Endometrial microvascular endothelial cells (primary cell): Measurements from ENCODE around the gene ABCB8. TPM values are rescaled to one million over a fixed set of nuclear protein-coding genes. Genes with fewer than 3 reads are reported as not detected.

Experiments used
- in situ Hi-C: cut with HindIII; loops from 2 replicates; pipeline ENCODE4 v1.10.0; 2017; ENCODE audit warnings: low sequenced_read_pairs, low pct_unique_long_range_greater_than_20kb; ENCODE audit errors: inconsistent ontology term
- total RNA-seq: library from RNA; depleted of rRNA; stranded (reverse); fragments of >200 nt; gene quantifications from one replicate; pipeline ENCODE4 v1.2.3, GENCODE V29; 2015; ENCODE audit errors: inconsistent ontology term

ABCB8 gene
- 53.2 TPM for total RNA-seq

DNA sequence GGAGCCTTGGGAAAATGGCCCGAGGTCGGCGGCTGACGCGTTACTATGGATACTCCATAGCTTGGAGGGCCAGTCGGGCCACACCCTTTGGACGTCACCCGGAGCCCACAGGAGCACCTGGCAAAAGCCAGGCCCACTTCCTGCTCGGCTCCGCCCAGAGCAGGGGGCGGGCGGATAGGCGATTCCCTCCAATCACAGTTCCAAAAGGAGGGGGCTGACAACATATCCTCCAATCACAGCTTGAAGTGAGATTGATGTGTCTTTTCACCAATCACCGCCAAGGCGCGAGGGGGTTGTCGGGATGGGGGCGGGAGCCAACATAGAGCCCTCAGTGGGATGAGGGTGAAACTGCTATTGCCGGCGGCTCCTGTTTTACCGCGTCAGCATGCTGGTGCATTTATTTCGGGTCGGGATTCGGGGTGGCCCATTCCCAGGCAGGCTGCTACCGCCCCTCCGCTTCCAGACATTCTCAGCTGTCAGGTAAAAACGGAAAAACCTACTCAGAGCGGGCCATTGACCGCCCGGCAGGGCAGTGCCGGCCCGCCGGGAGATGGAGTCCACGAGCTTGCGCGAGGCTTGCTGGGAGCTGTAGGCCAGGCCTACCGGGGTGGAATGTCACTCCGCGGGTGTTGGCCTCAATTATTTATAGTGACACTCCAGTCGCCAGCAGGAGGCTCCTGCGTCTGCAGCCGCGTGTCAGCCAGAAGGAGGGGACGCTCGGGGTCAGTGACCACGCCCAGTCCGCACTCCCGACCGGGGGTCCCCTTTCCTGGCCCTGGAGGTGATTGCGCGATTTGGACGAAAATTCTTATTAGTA lies at the start of gene ABCB8:
ABCB8 (plus strand) TSS at position 320 of the 817 bp plus-strand sequence; CDS start at position 386, 66 bp downstream.
- in situ Hi-C loops, result no loop called here

DNA sequence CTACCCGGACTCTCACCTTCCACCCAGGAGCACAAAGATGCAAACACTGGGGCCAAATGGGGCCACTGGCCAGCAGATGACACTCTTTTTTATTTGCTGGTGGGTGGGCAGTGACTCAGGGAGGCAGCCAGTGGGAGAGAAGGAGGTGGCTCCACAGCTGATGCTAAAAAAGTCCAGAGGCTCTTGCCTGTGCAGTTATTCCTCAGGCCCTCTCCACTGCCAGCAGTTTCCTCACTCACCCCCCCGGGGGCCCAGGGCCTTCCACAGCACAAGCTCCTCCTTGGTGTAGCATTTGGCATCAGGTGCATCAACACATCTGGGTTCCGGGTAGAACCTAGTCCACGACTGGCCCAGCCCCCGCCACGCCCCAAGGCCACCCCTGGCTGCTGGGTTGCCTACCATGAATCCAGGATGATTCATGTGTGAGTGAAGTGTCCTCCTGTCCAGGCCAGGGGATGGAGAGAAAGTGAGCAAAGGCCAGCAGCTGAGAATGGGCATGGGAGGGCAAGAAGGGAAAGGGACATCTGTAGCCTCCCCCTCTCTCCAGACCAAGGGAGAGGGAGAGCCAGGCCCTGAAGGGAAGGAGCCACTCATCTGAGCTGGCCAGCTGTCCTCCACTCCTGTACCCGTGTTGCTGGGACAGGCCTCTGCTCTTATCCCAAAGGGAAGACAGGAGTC lies 48.4 kb upstream of the ABCB8 start:
- in situ Hi-C loops, result no loop called here

DNA sequence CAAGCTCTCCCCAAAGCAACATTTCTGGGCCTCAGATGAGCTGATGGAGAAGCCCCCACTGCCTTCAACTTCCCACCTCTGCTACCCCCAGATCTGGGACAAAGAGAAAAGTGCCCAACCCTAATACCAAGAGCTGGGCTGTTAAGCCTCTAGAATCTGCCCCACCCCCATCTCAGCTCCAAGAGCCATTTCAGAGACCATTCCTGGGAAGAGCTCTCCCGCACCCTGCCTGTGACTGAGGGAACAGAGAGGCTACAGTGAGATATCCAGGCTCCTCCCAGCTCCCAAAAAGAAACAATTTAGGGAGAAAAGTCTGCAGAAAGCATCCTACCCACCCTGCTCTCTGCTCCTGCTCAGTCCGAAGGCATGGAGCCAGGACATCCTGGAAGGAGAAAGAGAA lies 47.6 kb upstream of the ABCB8 start:
- in situ Hi-C loops, result no loop called here

DNA sequence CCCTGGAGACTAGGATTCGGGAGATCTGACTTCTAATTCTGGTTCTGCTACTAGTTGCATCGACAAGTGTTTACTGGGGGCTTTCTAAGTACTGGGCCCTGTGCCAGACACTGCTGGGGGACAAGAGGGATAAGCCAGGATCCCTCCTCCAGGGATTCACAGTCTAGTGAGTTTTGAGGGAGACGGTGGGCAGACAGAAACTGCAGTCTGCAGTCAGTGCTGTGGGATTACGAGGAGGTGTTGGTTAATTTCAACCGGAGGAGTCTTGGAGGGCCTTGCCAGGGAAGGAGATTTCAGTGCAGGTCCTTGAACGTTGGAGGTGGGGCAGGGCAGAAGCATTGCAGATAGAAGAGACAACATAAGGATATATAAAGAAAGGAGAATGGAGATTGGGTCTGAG lies 46.6 kb upstream of the ABCB8 start:
- in situ Hi-C loops, result no loop called here

DNA sequence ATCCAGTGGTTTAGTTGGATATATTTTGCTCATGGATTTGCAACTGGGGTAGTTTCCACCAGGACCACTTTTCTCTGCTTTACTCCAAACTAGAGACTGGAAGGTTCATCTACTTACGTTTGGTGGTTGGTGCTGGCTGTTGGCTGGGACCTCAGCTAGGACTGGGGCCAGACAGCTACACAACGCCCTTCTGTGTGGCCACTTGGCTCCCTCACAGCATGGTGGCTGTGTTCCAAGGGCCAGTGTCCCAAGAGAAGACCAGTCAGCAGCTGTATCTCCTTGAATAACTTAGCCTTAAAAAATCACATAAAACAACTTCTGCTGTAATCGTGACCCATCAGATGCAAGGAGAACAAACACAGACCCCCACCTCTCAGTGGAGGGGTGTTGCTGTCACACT lies 45.9 kb upstream of the ABCB8 start:
- in situ Hi-C loops, result no loop called here

DNA sequence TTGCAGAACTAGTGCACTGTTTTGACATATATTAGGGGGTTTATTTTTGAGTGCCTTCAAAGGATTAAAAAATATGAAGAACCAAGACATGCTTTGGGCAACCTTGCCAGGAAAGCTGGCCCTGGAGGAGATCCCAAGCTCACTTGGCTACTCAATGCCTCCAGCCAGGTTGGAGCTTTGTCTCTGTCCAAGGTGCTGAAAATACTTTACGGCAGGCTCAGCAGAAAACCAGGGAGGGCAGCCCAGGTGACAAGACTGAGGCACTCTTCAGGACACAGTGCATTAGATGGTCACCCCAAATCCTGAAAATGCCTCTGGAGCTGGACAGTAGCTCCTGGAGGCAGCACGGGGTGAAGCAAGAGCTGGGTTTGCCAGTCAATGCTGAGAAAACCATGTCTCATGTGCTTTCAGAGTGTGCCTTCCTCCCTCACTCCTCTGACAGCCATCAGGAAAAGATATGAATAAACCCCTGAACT lies 44.3 kb upstream of the ABCB8 start:
- in situ Hi-C loops, result no loop called here

DNA sequence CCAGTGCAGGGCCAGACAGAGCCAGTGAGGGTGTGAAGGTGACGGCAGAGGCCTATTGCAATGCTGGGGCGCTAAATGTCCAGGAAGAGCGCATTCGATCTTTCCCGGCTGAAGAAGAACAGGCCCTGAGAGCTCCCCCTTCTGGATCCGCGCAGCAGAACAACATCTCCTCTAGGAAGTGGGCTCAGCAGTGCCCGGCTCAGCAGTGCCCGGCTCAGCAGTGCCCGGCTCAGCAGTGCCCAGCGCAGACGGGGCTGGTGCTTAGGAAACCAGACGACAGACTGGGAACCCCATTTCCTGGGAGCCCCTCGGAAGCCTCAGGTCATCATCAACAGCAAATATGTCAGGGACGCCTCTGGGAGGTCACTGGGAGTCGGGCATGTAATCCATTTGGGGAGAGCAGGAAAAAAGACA lies 42.1 kb upstream of the ABCB8 start:
- in situ Hi-C loops, result no loop called here

DNA sequence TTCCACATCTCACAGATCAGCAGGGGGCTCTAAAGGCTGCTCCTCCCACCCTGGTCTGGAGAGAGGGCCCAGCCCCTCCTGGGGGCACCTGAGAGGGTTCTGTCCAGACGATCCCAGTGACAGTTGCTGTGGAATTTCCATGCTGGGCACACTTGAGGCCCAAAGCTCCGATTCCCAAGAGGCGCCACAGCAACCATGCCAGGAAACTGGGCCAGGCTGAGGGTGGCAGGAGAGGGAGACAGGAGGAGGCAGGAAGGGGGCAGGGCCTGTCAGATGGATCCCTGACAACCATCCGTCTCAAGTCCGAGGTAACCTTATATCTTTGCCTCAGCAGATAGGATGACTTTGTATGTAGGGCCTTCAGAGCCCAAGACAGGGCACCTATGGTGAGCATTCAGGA lies 41.7 kb upstream of the ABCB8 start:
- in situ Hi-C loops, result no loop called here

DNA sequence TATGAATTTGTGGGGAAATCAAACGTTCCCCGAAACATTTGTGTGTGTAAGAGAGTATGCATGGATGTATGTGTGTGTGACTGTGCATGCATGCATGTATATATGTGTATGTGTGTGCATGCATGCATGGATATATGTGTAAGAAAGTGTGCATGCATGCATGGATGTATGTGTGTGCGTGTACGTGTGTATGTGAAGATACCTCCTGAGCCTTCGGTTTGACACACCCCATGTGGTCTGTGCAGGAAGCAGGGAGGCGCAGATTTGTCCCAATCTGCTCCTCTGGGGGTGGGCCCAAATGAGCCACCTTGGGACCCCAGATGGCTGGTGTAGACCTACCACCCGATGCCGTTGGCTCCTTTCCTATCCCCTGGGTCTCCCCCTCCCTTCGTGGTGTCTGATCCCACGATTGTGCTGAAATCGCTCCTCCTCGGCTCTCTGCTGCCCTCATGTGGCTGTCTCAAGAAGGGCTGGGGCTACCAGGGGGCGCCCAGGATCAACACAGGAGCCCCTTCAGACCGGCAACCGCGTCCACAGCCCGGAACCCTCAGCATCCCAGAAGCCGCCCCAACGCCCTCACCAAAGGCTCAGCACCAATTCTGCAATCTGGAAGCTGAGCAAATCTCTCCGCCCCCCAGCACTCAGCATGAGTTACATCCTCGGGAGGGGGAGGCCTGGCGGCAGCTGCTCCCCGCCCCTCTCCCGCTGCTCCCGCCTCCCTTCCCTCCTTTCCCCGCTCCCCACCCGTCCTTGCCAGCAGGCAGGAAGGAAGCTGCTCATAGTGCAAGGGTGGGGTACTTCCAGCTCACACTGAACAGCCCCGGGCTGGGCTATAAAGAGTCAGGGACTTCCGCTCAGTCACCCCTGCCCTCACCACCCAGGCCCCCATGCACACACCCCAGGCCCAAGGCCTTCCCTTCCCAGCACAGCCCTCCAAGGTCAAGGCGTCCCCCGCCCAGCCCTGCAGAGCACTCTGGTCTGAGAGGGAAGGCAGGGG lies 39.7 kb upstream of the ABCB8 start:
- in situ Hi-C loops, result no loop called here

DNA sequence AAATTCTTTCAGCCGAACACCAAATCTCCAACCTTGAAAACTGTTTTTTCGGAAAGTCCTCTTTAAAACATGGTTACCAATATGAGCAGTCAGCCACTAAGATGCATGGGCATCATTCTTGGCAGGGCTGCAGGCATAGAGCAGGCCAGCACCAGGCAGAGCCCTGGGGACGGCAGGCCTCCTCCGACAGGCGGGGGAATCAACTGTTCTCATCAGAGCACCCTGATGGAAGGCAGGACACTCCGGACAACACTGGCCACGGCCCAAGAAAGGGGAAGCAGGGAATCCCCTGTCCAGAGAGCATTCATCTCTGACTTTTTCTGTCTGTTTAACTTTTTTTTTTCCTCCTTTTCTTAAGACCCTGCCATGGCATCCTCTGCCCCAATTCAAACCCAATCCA lies 38.8 kb upstream of the ABCB8 start:
- in situ Hi-C loops, result no loop called here

DNA sequence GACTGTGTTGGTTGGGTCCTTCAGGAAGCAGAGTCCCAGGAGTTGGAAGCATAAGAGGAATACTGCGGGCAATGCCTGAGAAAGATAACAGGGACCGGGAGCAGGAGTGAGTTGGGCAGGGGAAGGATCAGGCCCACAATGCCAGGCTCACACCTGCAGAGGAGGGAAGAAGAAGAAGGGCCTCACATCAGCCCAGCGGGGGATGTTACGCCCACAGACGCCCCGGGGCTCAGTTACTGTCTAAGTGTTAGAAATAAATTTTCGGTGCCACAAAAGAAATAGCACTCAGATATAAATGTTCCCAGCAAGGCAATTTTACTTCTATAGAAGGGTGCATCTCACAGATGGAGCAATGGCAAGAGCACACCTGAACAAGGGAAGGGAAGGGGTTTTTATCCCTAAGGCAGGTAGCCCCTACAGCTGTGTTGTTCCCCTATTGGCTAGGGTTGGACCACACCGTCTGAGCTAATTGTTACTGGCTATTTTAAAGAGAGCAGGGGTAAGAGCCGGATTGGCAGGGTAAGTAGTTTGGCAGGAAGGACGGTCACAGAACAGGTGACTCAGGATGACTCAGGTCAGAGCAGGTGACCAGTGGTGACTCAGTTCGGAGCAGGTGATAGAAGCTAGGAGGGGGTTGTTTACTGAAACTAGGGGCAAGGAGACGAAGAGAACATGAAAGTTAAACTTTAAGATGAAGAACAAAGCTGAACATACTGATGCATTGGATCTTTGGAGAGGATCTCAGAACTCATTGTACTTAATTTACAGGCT lies 37.6 kb upstream of the ABCB8 start, which contains the start of gene NOS3:
NOS3 (plus strand) TSS at position 602 of the 771 bp plus-strand sequence. CDS start 2,787 bp downstream, outside the sequence.
- in situ Hi-C loops, result no loop called here

DNA sequence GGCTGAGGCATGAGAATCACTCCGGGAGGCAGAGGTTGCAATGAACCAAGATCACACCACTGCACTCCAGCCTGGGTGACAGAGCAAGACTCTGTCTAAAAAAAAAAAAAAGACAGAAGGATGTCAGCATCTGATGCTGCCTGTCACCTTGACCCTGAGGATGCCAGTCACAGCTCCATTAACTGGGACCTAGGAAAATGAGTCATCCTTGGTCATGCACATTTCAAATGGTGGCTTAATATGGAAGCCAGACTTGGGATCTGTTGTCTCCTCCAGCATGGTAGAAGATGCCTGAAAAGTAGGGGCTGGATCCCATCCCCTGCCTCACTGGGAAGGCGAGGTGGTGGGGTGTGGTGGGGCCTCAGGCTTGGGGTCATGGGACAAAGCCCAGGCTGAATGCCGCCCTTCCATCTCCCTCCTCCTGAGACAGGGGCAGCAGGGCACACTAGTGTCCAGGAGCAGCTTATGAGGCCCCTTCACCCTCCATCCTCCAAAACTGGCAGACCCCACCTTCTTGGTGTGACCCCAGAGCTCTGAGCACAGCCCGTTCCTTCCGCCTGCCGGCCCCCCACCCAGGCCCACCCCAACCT lies 36.1 kb upstream of the ABCB8 start:
- in situ Hi-C loops, result no loop called here

DNA sequence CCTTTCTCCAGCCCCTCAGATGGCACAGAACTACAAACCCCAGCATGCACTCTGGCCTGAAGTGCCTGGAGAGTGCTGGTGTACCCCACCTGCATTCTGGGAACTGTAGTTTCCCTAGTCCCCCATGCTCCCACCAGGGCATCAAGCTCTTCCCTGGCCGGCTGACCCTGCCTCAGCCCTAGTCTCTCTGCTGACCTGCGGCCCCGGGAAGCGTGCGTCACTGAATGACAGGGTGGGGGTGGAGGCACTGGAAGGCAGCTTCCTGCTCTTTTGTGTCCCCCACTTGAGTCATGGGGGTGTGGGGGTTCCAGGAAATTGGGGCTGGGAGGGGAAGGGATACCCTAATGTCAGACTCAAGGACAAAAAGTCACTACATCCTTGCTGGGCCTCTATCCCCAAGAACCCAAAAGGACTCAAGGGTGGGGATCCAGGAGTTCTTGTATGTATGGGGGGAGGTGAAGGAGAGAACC lies 35.4 kb upstream of the ABCB8 start:
- in situ Hi-C loops, result no loop called here

DNA sequence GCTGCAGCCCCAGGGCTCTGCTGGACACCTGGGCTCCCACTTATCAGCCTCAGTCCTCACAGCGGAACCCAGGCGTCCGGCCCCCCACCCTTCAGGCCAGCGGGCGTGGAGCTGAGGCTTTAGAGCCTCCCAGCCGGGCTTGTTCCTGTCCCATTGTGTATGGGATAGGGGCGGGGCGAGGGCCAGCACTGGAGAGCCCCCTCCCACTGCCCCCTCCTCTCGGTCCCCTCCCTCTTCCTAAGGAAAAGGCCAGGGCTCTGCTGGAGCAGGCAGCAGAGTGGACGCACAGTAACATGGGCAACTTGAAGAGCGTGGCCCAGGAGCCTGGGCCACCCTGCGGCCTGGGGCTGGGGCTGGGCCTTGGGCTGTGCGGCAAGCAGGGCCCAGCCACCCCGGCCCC lies 34.7 kb upstream of the ABCB8 start:
- in situ Hi-C loops, result no loop called here

DNA sequence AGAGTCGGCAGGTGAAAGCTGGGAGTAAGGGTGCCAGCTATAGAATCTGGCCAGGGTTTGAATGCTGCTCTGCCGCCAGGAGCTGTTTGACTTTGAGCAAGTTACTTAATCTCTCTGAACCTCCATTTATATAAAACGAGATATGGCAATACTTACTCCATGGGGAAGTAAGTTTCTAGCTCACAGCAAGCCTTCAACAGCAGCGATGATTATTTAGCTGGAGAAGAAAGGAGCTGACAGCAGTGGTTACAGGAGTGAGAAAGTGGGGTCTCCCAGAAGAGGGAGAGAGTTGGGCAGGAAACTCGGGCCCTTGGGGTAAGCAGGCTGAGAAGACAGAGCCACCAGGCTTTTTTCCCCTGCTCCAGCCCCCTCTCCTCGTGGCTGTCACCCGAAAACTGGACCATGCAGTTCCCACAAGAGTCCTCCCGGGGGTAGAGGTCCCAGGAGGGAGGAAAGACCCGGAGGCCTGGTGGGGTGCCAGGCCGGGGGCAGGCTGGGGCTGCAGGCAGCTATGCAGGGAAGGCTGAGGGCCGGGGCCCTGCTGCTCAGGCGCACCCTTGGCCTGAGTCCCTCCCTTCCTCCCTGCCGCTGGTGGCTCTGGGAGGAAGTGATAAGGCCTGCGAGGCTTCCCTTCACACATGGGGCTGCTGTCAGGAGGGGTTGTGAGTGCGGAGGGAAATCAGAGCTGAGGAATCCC lies 34.0 kb upstream of the ABCB8 start:
- in situ Hi-C loops, result no loop called here

DNA sequence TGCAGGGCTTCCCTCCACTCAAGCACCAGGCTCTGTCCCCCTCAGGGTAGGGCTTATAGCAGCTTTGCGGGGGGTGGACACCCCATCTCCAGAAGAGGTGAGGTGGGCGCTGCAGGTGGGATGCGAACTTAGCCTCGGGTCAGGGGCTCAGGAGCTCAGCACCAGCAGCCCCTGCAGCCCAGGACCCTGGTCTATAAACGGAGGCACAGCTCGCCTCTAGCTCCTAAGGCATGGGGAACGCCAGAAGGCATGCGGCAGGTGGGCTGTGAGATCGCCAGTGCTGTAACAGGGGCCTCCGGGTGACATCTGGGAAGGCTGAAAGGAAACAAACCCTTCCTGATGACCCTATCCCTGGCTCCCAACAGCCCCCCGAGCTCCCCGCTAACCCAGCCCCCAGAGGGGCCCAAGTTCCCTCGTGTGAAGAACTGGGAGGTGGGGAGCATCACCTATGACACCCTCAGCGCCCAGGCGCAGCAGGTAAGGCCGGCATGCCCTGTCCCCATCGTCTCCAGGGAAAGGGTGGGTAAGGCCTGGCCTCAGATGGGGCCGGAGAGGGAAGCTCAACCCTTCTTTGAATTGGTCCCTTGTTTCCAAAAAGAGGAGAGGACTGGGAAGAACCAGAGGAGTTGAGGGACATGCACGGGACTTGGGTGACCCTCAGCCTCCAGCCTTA lies 33.3 kb upstream of the ABCB8 start:
- in situ Hi-C loops, result no loop called here
